ENCODE data around the gene MCTP2. TPM values are rescaled to one million over a fixed set of nuclear protein-coding genes. Genes with fewer than 3 reads are reported as not detected.

The MCTP2 gene
- total RNA-seq, 4 donors from 2014 or later: 12.0 to 18.3 (median 15.2) TPM

DNA sequence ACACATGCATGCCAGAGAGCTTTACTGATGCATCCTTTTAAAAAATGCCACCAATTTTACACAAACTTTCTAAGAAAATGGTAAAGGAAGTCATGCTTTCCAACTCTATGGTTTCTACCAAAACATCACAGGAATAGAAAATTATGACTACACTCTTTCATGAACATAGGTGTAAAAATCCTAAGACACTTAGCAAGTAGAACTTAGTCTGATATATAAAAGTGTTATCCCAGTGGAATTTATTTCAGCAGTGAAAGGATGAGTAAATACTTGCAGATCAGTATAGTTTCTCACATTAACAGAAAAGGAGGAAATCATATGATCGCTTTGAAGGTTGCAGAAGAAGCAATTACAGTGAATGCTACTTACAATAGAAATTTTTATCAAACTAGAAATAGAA is 43.4 kb downstream of the MCTP2 start:
- Histone ChIP-seq H3K4me1 (no peaks in the 10 kb centered on the region), H3K9me3 (peaks cover 0 to 6% (median 0%) of the 10 kb centered on the region in 4 donors), H3K4me3 (no peak overlapping the region), H3K27me3 (no peaks in the 10 kb centered on the region), H3K36me3 (no peaks in the 10 kb centered on the region), H3K27ac (no peak overlapping the region)
- no peak for DNase-seq (ENCODE audit: low spot score in 2 of 2)
- 92 to 98% methylated on average over 1 of the region's 1 CpG for WGBS, 2 donors
- TF ChIP-seq, protein P1, sequence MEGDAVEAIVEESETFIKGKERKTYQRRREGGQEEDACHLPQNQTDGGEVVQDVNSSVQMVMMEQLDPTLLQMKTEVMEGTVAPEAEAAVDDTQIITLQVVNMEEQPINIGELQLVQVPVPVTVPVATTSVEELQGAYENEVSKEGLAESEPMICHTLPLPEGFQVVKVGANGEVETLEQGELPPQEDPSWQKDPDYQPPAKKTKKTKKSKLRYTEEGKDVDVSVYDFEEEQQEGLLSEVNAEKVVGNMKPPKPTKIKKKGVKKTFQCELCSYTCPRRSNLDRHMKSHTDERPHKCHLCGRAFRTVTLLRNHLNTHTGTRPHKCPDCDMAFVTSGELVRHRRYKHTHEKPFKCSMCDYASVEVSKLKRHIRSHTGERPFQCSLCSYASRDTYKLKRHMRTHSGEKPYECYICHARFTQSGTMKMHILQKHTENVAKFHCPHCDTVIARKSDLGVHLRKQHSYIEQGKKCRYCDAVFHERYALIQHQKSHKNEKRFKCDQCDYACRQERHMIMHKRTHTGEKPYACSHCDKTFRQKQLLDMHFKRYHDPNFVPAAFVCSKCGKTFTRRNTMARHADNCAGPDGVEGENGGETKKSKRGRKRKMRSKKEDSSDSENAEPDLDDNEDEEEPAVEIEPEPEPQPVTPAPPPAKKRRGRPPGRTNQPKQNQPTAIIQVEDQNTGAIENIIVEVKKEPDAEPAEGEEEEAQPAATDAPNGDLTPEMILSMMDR (IDR thresholded peaks at IDR 0.05): no peak
- TF ChIP-seq POLR2A (IDR thresholded peaks at IDR 0.05): no peak
- TF ChIP-seq EP300 (IDR thresholded peaks at IDR 0.05): no peak

DNA sequence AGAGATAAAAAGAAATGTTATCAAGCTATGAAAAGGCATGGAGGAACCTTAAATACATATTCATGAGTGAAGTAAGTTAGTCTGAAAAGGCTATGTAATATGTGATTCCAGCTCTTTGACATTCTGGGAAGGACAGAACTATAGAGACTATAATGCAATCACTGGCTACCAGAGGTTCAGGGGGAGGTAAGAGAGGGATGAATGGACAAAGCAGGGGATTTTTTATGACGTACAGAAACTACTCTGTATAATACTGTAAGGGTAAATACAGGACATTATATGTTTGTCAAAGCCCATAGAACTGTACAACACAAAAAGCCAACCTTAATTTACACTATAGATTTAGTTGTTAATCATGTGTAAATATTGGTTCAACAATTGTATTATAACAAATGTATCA is 46.1 kb downstream of the MCTP2 start:
- Histone ChIP-seq H3K4me1 (no peaks in the 10 kb centered on the region), H3K36me3 (no peaks in the 10 kb centered on the region), H3K27me3 (no peaks in the 10 kb centered on the region), H3K4me3 (no peak overlapping the region), H3K27ac (no peak overlapping the region), H3K9me3 (peaks cover 0 to 10% (median 4%) of the 10 kb centered on the region in 4 donors)
- WGBS, 2 donors: 48 to 67% methylated on average over 1 of the region's 1 CpG
- no peak for TF ChIP-seq POLR2A (IDR thresholded peaks at IDR 0.05)
- no peak for TF ChIP-seq EP300 (IDR thresholded peaks at IDR 0.05)
- TF ChIP-seq, protein P1 (IDR thresholded peaks at IDR 0.05): no peak
- no peak for DNase-seq (ENCODE audit: low spot score in 2 of 2)

DNA sequence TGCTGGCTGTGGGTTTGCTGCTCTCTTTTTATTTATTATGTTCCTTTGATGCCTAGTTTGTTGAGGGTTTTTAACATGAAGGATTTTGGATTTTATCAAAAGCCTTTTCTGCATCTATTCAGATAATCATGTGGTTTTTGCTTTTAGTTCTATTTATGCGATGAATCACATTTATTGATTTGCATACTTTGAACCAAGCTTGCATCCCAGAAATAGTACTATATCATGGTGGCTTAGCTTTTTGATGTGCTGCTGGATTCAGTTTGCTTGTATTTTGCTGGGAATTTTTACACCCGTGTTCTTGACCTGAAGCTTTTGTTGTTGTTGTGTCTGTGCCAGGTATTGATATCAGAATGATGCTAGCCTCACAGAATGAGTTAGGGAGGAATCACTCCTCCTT is 48.4 kb downstream of the MCTP2 start:
- 64 to 69% methylated on average over 2 of the region's 2 CpGs for WGBS, 2 donors
- TF ChIP-seq, protein P1 (IDR thresholded peaks at IDR 0.05): no peak
- TF ChIP-seq POLR2A (IDR thresholded peaks at IDR 0.05): no peak
- no peak for TF ChIP-seq EP300 (IDR thresholded peaks at IDR 0.05)
- no peak for DNase-seq (ENCODE audit: low spot score in 2 of 2)
- H3K9me3 ChIP-seq: peaks cover 0 to 7% (median 3%) of the 10 kb centered on the region in 4 donors
- no peaks in the 10 kb centered on the region for H3K4me1 ChIP-seq
- no peaks in the 10 kb centered on the region for H3K27me3 ChIP-seq
- no peak overlapping the region for H3K4me3 ChIP-seq
- no peaks in the 10 kb centered on the region for H3K36me3 ChIP-seq
- H3K27ac ChIP-seq: no peak overlapping the region

DNA sequence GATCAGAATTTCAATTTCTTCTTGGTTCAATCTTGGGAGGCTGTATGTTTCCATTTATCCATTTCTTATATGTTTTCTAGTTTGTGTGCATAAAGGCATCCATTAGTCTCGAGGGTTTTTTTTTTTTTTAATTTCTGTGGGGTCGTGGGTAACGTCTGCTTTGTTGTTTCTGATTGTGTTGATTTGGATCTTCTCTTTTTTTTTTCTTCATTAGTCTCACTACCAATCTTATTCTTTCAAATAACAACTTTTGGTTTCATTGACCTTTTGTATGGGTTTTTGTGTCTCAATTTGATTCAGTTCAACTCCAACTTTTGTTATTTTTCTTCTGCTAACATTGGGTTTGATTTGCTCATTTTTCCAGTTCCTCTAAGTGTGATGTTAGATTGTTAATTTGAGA is 48.9 kb downstream of the MCTP2 start:
- no peaks in the 10 kb centered on the region for H3K4me1 ChIP-seq
- H3K4me3 ChIP-seq: no peak overlapping the region
- no peak overlapping the region for H3K27ac ChIP-seq
- no peak for DNase-seq (ENCODE audit: low spot score in 2 of 2)
- 80 to 90% methylated on average over 3 of the region's 3 CpGs for WGBS, 2 donors
- no peak for TF ChIP-seq EP300 (IDR thresholded peaks at IDR 0.05)
- TF ChIP-seq, protein P1 (IDR thresholded peaks at IDR 0.05): no peak
- TF ChIP-seq POLR2A (IDR thresholded peaks at IDR 0.05): no peak
- peaks cover 0 to 7% (median 2%) of the 10 kb centered on the region in 4 donors for H3K9me3 ChIP-seq
- no peaks in the 10 kb centered on the region for H3K27me3 ChIP-seq
- H3K36me3 ChIP-seq: no peaks in the 10 kb centered on the region

DNA sequence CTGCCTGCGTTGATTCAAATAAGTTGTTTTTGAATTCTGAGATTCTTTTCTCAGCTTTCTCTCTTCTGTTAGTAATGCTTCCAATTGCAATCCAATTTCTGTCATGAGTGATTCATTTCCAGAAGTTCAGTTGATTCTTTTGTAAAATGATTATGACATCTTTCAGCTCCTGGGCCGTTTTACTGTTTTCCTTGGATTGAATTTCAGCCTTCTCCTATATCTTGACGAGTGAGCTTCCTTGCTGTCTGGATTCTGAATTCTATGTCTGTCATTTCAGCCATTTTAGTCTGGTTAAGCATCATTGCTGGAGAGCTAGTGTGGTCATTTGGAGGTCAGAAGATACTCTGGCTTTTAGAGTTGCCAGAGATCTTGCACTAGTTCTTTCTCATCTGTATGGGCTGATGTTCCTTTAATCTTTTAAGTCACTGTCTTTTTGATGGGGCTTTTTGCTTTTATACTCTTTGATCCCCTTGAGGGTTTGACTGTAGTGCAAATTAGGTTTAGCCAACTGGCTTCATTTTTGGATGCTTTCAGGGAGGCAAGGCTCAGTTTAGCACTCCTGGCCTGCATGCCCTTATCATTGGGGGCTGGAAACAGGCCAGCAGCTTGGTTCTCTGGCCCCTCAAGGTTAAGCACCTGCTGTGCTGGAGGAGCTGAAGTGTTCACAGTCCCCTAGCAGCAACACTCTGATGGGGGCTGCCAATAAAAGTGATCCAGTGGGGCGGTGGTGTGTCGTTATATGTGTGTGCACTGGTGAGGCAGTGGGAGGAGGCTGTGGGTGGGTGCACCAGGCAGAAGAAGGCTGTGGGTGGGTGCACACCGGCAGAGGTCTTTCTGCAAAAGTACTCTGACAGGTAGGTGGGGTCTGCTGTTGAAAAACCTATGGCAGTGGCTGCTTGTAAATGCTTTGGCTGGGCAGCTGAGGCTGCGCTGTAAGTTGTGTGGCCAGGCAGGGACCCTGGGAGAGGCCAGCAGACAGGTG is 51.2 kb downstream of the MCTP2 start:
- H3K4me1 ChIP-seq: peaks cover 0 to 4% (median 2%) of the 10 kb centered on the region in 4 donors
- WGBS, 2 donors: 62 to 68% methylated on average over 7 of the region's 7 CpGs
- no peaks in the 10 kb centered on the region for H3K27me3 ChIP-seq
- peaks cover 0 to 7% (median 2%) of the 10 kb centered on the region in 4 donors for H3K9me3 ChIP-seq
- no peak overlapping the region for H3K4me3 ChIP-seq
- no peaks in the 10 kb centered on the region for H3K36me3 ChIP-seq
- no peak overlapping the region for H3K27ac ChIP-seq
- TF ChIP-seq EP300 (IDR thresholded peaks at IDR 0.05): no peak
- TF ChIP-seq, protein P1 (IDR thresholded peaks at IDR 0.05): no peak
- TF ChIP-seq POLR2A (IDR thresholded peaks at IDR 0.05): no peak
- no peak for DNase-seq (ENCODE audit: low spot score in 2 of 2)
